Stimulated activated CD8-positive, alpha-beta memory T cell treated with anti-CD3 and anti-CD28 coated beads, Interleukin-7, amount 100 ng/mL, for 1 hour (primary cell): ENCODE results near the gene HPSE2.
"Not testable (repeated sequence)": the region's sequence is repeated elsewhere in the genome, so short reads cannot be mapped to it uniquely, and the experiment has no call there.

Experiments used
- DNase-seq, 2 donors: peaks; one replicate each; pipeline ENCODE4 v3.0.0-alpha.2; 2020; ENCODE audit warnings: low read depth in 2 of 2

Gene HPSE2

GRCh38 chr10:98568551-98568950 lies 667.1 kb downstream of the HPSE2 start:
- DNase-seq, result no peak

- DNase-seq, result no peak
Measured at GRCh38 chr10:98567391-98568133, 668.1 kb downstream of the HPSE2 start.

GRCh38 chr10:98563811-98564210 lies 671.8 kb downstream of the HPSE2 start:
- DNase-seq, result no peak

- no peak for DNase-seq
Measured at GRCh38 chr10:98560565-98560964, 675.1 kb downstream of the HPSE2 start.

GRCh38 chr10:98556061-98556460 lies 679.6 kb downstream of the HPSE2 start:
- no peak for DNase-seq

GRCh38 chr10:98555021-98555619 lies 680.5 kb downstream of the HPSE2 start:
- no peak for DNase-seq

GRCh38 chr10:98541561-98541960 lies 694.1 kb downstream of the HPSE2 start:
- DNase-seq, result not testable (repeated sequence)

GRCh38 chr10:98539578-98539977 lies 696.1 kb downstream of the HPSE2 start:
- no peak for DNase-seq

- DNase-seq, result no peak
Measured at GRCh38 chr10:98538472-98538871, 697.2 kb downstream of the HPSE2 start.

GRCh38 chr10:98536551-98536950 lies 699.1 kb downstream of the HPSE2 start:
- no peak for DNase-seq

- DNase-seq, result no peak
Measured at GRCh38 chr10:98533746-98534445, 701.8 kb downstream of the HPSE2 start.

- no peak for DNase-seq
Measured at GRCh38 chr10:98533241-98533640, 702.4 kb downstream of the HPSE2 start.

GRCh38 chr10:98528805-98529183 lies 706.9 kb downstream of the HPSE2 start:
- no peak for DNase-seq

GRCh38 chr10:98528166-98528804 lies 707.4 kb downstream of the HPSE2 start:
- DNase-seq, result no peak

GRCh38 chr10:98525969-98526368 lies 709.7 kb downstream of the HPSE2 start:
- DNase-seq, result no peak

GRCh38 chr10:98524124-98524523 lies 711.5 kb downstream of the HPSE2 start:
- no peak for DNase-seq

GRCh38 chr10:98519841-98520240 lies 715.8 kb downstream of the HPSE2 start:
- DNase-seq, result no peak

- no peak for DNase-seq
Measured at GRCh38 chr10:98517672-98518071, 718.0 kb downstream of the HPSE2 start.

- no peak for DNase-seq
Measured at GRCh38 chr10:98516352-98516751, 719.3 kb downstream of the HPSE2 start.

- no peak for DNase-seq
Measured at GRCh38 chr10:98513704-98514103, 721.9 kb downstream of the HPSE2 start.

- no peak for DNase-seq
Measured at GRCh38 chr10:98511876-98512275, 723.8 kb downstream of the HPSE2 start.

GRCh38 chr10:98510412-98510995 lies 725.1 kb downstream of the HPSE2 start:
- no peak for DNase-seq
